CD4-positive, alpha-beta T cell (primary cell): ENCODE results near the gene TMEM63C. TPM values are rescaled to one million over a fixed set of nuclear protein-coding genes. Genes with fewer than 3 reads are reported as not detected.

Experiments
- ATAC-seq: fragments of 200-7000 bp; cut with Tn5 transposase; one replicate; pipeline ENCODE4 v1.10.0; 2022; ENCODE audit warnings: mild to moderate bottlenecking; ENCODE audit not compliant: poor library complexity
- CTCF ChIA-PET: fragments of 350-600 bp; sonication (Branson Sonifier 250); formaldehyde crosslinking; loops from one replicate; lab custom pipeline; 2021; ENCODE audit warnings: antibody characterized with exemption, inconsistent platforms; lab: Charles Lee
- POLR2A ChIA-PET: fragments of 350-600 bp; sonication (Branson Sonifier 250); formaldehyde crosslinking; loops from one replicate; lab custom pipeline; 2021; ENCODE audit warnings: antibody characterized with exemption, inconsistent platforms; lab: Charles Lee
- DNase-seq, 14 experiments: peaks; one replicate each; pipeline ENCODE4 v3.0.0-alpha.2; 2013 to 2020; ENCODE audit warnings: mixed read lengths in 2 of 14
- H3K27ac ChIP-seq, 2 donors: one replicate each; pipeline versions ENCODE4 v1.5.1 to v1.7.0; 2013; ENCODE audit warnings: low read length in 2 of 2, low read depth in 1 of 2, mild to moderate bottlenecking in 1 of 2
- H3K27me3 ChIP-seq, 2 experiments: 1 replicate in 1 of 2; 2 replicates in 1 of 2; pipeline versions ENCODE4 v1.6.1 to v1.7.0; 2013; ENCODE audit warnings: low read length in 2 of 2, control low read depth in 1 of 2, mild to moderate bottlenecking in 1 of 2, moderate library complexity in 1 of 2; ENCODE audit not compliant: insufficient read depth in 2 of 2, control insufficient read depth in 1 of 2
- H3K36me3 ChIP-seq: one replicate; pipeline ENCODE4 v1.6.1; 2013; ENCODE audit warnings: low read length, control low read depth; ENCODE audit not compliant: insufficient read depth
- H3K4me1 ChIP-seq: one replicate; pipeline ENCODE4 v1.6.1; 2013; ENCODE audit warnings: low read length, control low read depth; ENCODE audit not compliant: insufficient read depth
- H3K4me3 ChIP-seq: one replicate; pipeline ENCODE4 v1.5.1; 2013; ENCODE audit warnings: mild to moderate bottlenecking, low read length, moderate library complexity
- H3K9me3 ChIP-seq, 2 experiments: 1 replicate in 1 of 2; 2 replicates in 1 of 2; pipeline versions ENCODE4 v1.6.1 to v1.7.0; 2013; ENCODE audit warnings: low read length in 2 of 2, mild to moderate bottlenecking in 2 of 2, control low read depth in 1 of 2, moderate library complexity in 1 of 2; ENCODE audit not compliant: control insufficient read depth in 1 of 2, insufficient read depth in 1 of 2
- H3K27ac Mint-ChIP-seq: one replicate; pipeline ENCODE4 v1.8.0; 2020; ENCODE audit warnings: mixed read lengths
- H3K27me3 Mint-ChIP-seq: one replicate; pipeline ENCODE4 v1.8.0; 2021; ENCODE audit warnings: mixed read lengths
- H3K36me3 Mint-ChIP-seq: one replicate; pipeline ENCODE4 v1.8.0; 2021; ENCODE audit warnings: low read depth, mixed read lengths
- H3K4me1 Mint-ChIP-seq: one replicate; pipeline ENCODE4 v1.8.0; 2021; ENCODE audit warnings: low read depth, mixed read lengths
- H3K4me3 Mint-ChIP-seq: one replicate; pipeline ENCODE4 v1.8.0; 2020; ENCODE audit warnings: mild to moderate bottlenecking, mixed read lengths
- H3K9me3 Mint-ChIP-seq: one replicate; pipeline ENCODE4 v1.8.0; 2020; ENCODE audit warnings: mixed read lengths
- intact Hi-C, 2 experiments: fragments of 100-400 bp; cut with DNase I in 1 of 2; cut with micrococcal nuclease in 1 of 2; formaldehyde crosslinking; loops; one replicate each; pipeline versions ENCODE4 v1.15.1 to v1.9.0; 2023 to 2025; cut with DNase I, micrococcal nuclease
- total RNA-seq, 174 experiments: library from RNA in 2 of 174; stranded (reverse) in 2 of 174; gene quantifications; one replicate each; pipeline ENCODE4 v1.2.3 and lab custom pipeline; 2021 to 2026
- TF ChIP-seq, protein P1 (sequence below): fragments of 200-600 bp; IDR thresholded peaks from one replicate; pipeline ENCODE4 v1.8.0; 2022; ENCODE audit warnings: antibody characterized with exemption, mild to moderate bottlenecking

TMEM63C gene
- total RNA-seq, 2 experiments from 2014 or later: 0.58 to 0.89 TPM

DNA sequence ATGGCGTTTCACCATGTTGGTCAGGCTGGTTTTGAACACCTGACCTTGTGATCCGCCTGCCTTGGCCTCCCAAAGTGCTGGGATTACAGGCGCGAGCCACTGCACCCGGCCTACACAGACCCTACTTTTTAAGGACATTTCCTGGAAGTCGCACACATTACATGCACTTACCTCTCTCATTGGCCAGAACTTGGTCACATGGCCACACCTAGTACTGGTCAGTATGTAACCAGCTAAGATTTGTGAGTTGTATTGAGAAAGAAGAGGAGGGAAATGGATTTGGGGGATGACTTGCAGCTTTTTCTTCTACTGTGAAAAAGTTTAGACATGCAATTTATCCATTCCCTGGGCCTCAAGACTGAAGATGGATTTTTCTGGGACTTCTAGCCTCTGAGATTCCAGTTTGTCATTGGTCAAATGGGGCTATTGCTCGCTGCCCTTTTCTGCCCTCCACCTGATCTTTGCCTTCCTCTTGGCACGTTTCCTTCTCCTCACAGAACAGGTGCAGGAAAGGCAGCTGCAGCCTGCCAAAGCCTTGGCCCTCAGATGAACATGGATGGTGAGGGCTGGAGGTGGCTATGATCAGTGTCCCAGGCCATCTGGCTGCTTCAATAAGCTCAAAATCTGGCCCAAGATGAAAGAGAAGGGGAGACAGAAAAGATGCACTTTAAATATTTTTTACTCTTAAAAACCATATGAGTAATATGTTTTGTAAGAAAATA lies 32.9 kb upstream of the TMEM63C start:
- Histone ChIP-seq H3K27me3 (peaks cover 32 to 63% of the 10 kb centered on the region in 2 experiments), H3K27ac (no peak overlapping the region), H3K36me3 (no peaks in the 10 kb centered on the region), H3K9me3 (no peaks in the 10 kb centered on the region), H3K4me1 (no peaks in the 10 kb centered on the region), H3K4me3 (no peak overlapping the region)
- no peak overlapping the region for H3K4me3 Mint-ChIP-seq
- H3K36me3 Mint-ChIP-seq: no peaks in the 10 kb centered on the region
- H3K27ac Mint-ChIP-seq: no peak overlapping the region
- ATAC-seq (no peak), DNase-seq (no peak)
- ChIA-PET POLR2A (interaction anchor here (1.1 kb wide), 1 partner anchor 385 kb away, joined by 5 read pairs; no protein-coding TSS in a partner anchor), CTCF (no interaction called here)
- H3K9me3 Mint-ChIP-seq: no peaks in the 10 kb centered on the region
- intact Hi-C loops: no loop called here
- peaks cover 67% of the 10 kb centered on the region for H3K27me3 Mint-ChIP-seq
- TF ChIP-seq, protein P1, sequence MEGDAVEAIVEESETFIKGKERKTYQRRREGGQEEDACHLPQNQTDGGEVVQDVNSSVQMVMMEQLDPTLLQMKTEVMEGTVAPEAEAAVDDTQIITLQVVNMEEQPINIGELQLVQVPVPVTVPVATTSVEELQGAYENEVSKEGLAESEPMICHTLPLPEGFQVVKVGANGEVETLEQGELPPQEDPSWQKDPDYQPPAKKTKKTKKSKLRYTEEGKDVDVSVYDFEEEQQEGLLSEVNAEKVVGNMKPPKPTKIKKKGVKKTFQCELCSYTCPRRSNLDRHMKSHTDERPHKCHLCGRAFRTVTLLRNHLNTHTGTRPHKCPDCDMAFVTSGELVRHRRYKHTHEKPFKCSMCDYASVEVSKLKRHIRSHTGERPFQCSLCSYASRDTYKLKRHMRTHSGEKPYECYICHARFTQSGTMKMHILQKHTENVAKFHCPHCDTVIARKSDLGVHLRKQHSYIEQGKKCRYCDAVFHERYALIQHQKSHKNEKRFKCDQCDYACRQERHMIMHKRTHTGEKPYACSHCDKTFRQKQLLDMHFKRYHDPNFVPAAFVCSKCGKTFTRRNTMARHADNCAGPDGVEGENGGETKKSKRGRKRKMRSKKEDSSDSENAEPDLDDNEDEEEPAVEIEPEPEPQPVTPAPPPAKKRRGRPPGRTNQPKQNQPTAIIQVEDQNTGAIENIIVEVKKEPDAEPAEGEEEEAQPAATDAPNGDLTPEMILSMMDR: no peak
- no peaks in the 10 kb centered on the region for H3K4me1 Mint-ChIP-seq

DNA sequence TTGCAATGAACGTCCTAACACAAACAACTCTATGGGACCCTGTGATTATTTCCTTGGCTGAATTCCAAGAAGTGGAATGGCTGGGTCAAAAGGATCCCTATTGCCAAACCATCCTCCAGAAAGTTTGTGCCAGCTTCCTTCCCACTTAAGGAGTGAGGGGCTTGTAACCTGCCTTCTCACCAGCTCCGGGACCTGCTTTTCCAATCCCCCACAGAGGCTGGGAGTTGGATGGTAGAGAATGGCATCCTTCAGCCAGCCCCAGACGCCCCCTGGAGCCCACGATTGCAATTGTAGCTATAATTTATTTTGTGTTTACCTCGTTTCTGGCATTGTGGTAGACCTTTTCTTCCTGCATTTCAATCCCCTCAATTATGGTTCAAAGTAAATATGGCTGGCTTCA lies 30.4 kb upstream of the TMEM63C start:
- CTCF ChIA-PET: interaction anchor here (1.1 kb wide), 1 partner anchor 16 kb away, joined by 3 read pairs; no protein-coding TSS in a partner anchor
- Mint-ChIP-seq H3K4me1 (no peaks in the 10 kb centered on the region), H3K27ac (no peak overlapping the region), H3K4me3 (no peak overlapping the region), H3K27me3 (peaks cover 63% of the 10 kb centered on the region), H3K9me3 (no peaks in the 10 kb centered on the region), H3K36me3 (no peaks in the 10 kb centered on the region)
- TF ChIP-seq, protein P1: no peak
- POLR2A ChIA-PET: interaction anchor here (0.6 kb wide), 1 partner anchor 8 kb away, joined by 3 read pairs; no protein-coding TSS in a partner anchor
- Histone ChIP-seq H3K9me3 (no peaks in the 10 kb centered on the region), H3K4me3 (no peak overlapping the region), H3K27me3 (peaks cover 20 to 51% of the 10 kb centered on the region in 2 experiments), H3K27ac (no peak overlapping the region), H3K36me3 (no peaks in the 10 kb centered on the region), H3K4me1 (no peaks in the 10 kb centered on the region)
- peak in 2 of 14 experiments; percentile 13 to 22 for DNase-seq
- intact Hi-C loops: loop anchor here in 1 of 2 experiments (10.0 kb wide), 1 partner anchor 1444 kb away; no protein-coding TSS in a partner anchor
- ATAC-seq: no peak

DNA sequence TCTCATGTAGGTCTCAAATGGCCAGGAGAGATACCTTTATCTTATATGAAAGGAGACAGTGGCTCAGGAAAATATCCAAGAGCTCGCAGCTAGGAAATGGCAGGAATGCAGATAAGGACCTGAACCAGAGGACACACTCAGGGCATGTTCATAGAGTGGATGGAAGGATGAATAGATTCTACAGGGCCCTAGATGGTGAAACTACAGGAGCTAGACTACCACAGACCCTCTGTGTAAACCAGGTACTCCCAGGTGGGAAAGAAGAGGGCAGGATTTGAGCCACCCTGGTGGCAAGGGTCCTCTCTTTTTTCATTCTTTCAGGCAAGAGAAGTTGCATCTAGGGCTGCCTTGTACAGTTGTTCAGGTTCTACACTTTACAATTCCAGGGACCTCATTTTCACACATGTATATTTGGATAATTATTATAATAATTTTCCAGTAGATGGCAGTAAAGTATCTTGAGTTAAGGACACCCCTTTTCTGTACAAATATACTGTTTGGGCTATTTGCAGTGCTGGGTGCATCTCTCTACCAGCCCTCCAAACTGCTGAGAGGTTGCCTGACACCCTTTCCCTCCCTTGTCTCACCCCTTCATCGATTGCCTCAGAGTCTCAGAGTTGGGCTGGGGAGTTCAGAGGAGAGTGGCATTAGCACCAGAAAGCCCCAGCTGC lies 29.5 kb upstream of the TMEM63C start:
- Mint-ChIP-seq H3K36me3 (no peaks in the 10 kb centered on the region), H3K4me1 (no peaks in the 10 kb centered on the region), H3K27me3 (peaks cover 59% of the 10 kb centered on the region), H3K9me3 (no peaks in the 10 kb centered on the region), H3K4me3 (no peak overlapping the region), H3K27ac (no peak overlapping the region)
- Histone ChIP-seq H3K9me3 (no peaks in the 10 kb centered on the region), H3K36me3 (no peaks in the 10 kb centered on the region), H3K4me3 (no peak overlapping the region), H3K27ac (no peak overlapping the region), H3K27me3 (peaks cover 14 to 43% of the 10 kb centered on the region in 2 experiments), H3K4me1 (no peaks in the 10 kb centered on the region)
- ChIA-PET POLR2A (no interaction called here), CTCF (interaction anchor here (1.1 kb wide), 1 partner anchor 15 kb away, joined by 3 read pairs; no protein-coding TSS in a partner anchor)
- ATAC-seq: no peak
- intact Hi-C loops: loop anchor here (1.0 to 10.0 kb wide), 4 partner anchors 164 to 1443 kb away; no protein-coding TSS in a partner anchor
- TF ChIP-seq, protein P1: no peak
- DNase-seq: peak in 3 of 14 experiments; percentile 22 to 42 (median 23)
